Epithelial cell of esophagus (primary cell): ENCODE results near the gene CASQ2.

ENCODE experiments used
- DNase-seq: peaks from one replicate; pipeline ENCODE4 v3.0.0; 2010; ENCODE audit warnings: low read depth
- H3K4me3 ChIP-seq: 2 replicates; pipeline ENCODE4 v1.5.1; 2011; ENCODE audit warnings: mild to moderate bottlenecking, low read length, control low read depth
- CTCF ChIP-seq: IDR thresholded peaks from 2 replicates; pipeline ENCODE4 v1.5.1; 2011; ENCODE audit warnings: low read depth, mild to moderate bottlenecking, low read length, control low read depth, inconsistent platforms; ENCODE audit not compliant: insufficient read depth; ENCODE audit errors: missing control alignments

Gene CASQ2

GRCh38 chr1:115725600-115725999 is 42.9 kb downstream of the CASQ2 start:
- H3K4me3 ChIP-seq = no peak overlapping the region
- no peak for TF ChIP-seq CTCF
- DNase-seq = no peak

GRCh38 chr1:115723756-115724155 is 44.8 kb downstream of the CASQ2 start:
- no peak overlapping the region for H3K4me3 ChIP-seq
- no peak for DNase-seq

GRCh38 chr1:115722221-115722620 is 46.3 kb downstream of the CASQ2 start:
- TF ChIP-seq CTCF = no peak
- no peak overlapping the region for H3K4me3 ChIP-seq
- DNase-seq = no peak

More at GRCh38 chr1:115723756-115724155, 44.8 kb downstream of the CASQ2 start:
- TF ChIP-seq CTCF = no peak

GRCh38 chr1:115719285-115719684 is 49.2 kb downstream of the CASQ2 start:
- no peak overlapping the region for H3K4me3 ChIP-seq
- no peak for DNase-seq
- TF ChIP-seq CTCF = no peak

- no peak for TF ChIP-seq CTCF
- no peak overlapping the region for H3K4me3 ChIP-seq
- DNase-seq = no peak
Measured at GRCh38 chr1:115718011-115718754, 50.3 kb downstream of the CASQ2 start.

GRCh38 chr1:115717541-115717940 is 51.0 kb downstream of the CASQ2 start:
- no peak overlapping the region for H3K4me3 ChIP-seq
- DNase-seq = peak; percentile 57
- peak; percentile 33 for TF ChIP-seq CTCF
